Measurements from ENCODE around the gene ZNF319. TPM values are rescaled to one million over a fixed set of nuclear protein-coding genes. Genes with fewer than 3 reads are reported as not detected.

Gene ZNF319
- total and polyA plus RNA-seq, 8 donors: 3.5 to 7.0 (median 4.6) TPM

DNA sequence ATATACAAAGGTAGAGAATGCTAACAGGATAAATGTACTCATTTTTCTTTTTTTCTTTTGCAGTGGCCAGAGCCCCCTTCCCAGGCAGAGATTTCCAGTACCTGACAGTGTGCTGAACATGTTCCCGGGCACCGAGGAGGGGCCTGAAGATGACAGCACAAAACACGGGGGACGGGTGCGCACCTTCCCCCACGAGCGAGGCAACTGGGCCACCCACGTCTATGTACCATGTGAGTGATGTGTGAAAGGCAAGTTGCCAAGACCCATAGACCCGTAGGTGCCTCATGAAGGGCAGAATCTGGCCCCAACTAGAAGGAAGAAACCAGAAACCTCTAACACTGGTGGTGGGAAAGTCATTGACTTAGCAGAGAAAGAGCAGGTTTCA lies 1.9 kb upstream of the ZNF319 start:
- intact Hi-C loops (cut with DNase I): loop anchor here in 1 of 3 donors (5.0 kb wide), 1 partner anchor 100 kb away; no protein-coding TSS in a partner anchor
- H3K36me3 ChIP-seq: peaks cover 0 to 8% (median 2%) of the 10 kb centered on the region in 3 donors
- H3K27ac ChIP-seq: no peak overlapping the region
- 77 to 82% methylated on average over 9 of the region's 9 CpGs for WGBS, 2 donors
- H3K27me3 ChIP-seq: no peaks in the 10 kb centered on the region
- no peak for FAIRE-seq
- no peak overlapping the region for H3K4me3 ChIP-seq
- no peaks in the 10 kb centered on the region for H3K9me3 ChIP-seq
- H3K4me1 ChIP-seq: peaks cover 4 to 15% (median 5%) of the 10 kb centered on the region in 3 donors
- no peak for ATAC-seq
- DNase-seq: peak in 1 of 6 donors; percentile 42
- TF ChIP-seq, protein P1, sequence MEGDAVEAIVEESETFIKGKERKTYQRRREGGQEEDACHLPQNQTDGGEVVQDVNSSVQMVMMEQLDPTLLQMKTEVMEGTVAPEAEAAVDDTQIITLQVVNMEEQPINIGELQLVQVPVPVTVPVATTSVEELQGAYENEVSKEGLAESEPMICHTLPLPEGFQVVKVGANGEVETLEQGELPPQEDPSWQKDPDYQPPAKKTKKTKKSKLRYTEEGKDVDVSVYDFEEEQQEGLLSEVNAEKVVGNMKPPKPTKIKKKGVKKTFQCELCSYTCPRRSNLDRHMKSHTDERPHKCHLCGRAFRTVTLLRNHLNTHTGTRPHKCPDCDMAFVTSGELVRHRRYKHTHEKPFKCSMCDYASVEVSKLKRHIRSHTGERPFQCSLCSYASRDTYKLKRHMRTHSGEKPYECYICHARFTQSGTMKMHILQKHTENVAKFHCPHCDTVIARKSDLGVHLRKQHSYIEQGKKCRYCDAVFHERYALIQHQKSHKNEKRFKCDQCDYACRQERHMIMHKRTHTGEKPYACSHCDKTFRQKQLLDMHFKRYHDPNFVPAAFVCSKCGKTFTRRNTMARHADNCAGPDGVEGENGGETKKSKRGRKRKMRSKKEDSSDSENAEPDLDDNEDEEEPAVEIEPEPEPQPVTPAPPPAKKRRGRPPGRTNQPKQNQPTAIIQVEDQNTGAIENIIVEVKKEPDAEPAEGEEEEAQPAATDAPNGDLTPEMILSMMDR (IDR thresholded peaks at IDR 0.05): no peak

DNA sequence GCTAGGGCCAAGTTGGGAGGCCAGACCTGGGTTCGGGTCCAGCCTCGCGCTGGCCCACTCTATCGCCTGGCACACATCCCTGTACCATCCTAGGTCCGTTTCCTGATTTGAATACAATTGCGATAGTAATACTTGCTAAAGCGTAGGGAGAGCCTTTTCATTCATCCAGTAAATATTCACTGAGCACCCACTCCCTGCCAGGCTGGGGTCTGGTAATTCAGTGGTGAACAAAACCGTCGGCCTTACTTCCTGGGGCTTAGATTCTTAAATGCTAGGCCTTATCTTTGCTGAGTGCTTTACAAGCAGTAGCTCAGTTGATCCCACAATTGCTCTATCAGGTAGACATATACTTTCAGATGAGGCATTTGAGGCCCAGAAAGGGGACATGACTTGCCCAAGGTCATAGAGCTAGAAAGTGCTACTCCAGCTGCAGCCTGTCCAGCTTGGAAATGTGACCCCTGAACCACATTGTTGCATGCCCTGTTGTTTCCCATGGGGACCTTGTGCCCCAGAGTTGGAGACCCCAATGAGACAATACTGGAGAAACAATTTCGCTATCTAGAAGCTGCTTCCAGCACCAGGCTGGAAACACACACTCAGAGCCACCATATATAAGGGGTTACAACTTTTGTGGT lies 1.4 kb upstream of the ZNF319 start:
- TF ChIP-seq, protein P1 (IDR thresholded peaks at IDR 0.05): no peak
- ATAC-seq (no peak), DNase-seq (peak in 1 of 6 donors; percentile 5), FAIRE-seq (no peak)
- 31 to 34% methylated on average over 9 to 10 of the region's 10 CpGs for WGBS, 2 donors
- Histone ChIP-seq H3K4me1 (peaks cover 4 to 15% (median 5%) of the 10 kb centered on the region in 3 donors), H3K36me3 (peaks cover 3 to 14% (median 7%) of the 10 kb centered on the region in 3 donors), H3K4me3 (peak overlapping the region; percentile 66 to 83 (median 73)), H3K27me3 (no peaks in the 10 kb centered on the region), H3K27ac (no peak overlapping the region), H3K9me3 (no peaks in the 10 kb centered on the region)
- intact Hi-C loops (cut with DNase I): loop anchor here in 1 of 3 donors (5.0 kb wide), 1 partner anchor 100 kb away; no protein-coding TSS in a partner anchor

DNA sequence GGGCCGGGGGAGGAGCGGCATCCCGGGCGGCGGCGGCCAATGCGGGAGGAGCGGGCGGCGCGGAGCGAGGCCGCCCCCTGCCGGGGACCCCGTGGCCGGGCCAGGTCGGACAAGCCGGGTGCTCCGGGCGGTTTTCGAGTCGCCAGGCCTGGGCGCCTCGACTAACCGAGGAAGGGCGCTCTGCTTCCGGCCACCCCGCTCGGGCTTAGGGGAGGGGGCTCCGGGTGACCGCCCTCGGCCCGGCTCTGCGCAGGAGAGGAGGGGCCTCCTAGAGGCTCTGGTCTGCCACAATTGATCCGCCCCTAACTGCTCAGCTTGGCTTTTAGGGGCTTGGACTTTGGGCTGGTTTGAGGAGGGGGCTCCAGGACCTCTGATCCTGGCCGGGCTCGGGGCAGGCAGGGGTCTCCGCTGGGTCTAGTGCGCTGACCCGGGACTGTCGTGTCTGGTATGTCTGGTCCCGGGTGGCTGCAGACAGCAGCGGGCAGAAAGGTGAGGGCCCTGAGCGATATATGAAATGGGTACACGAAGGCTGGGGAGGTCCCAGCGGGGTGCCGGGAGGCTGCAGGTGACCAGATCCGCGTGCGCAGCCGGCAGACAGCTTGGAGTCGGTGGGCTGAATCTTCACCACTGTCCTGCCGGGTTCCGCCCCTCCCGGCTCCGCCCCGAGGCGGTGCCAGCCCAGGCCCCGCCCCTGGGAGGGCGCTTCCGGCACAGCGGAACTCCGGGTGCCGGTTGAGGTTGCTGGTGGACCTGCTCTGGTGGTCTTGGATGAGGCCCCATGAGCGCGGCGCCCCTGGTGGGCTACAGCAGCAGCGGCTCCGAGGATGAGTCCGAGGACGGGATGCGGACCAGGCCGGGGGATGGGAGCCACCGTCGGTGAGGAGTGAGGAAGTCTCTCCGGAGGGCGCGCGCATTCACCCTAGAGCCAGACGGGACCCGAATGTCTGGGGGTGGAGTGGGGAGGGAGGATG lies 519 bp upstream of the ZNF319 start, which contains the start of gene USB1:
USB1 (plus strand) TSS at position 702 of the 971 bp plus-strand sequence; CDS start at position 779, 77 bp downstream.
- Histone ChIP-seq H3K4me3 (peak within 1 kb of the TSS; percentile 66 to 83 (median 73)), H3K4me1 (peaks cover 4 to 15% (median 5%) of the 10 kb centered on the region in 3 donors), H3K9me3 (no peaks in the 10 kb centered on the region), H3K27ac (peak within 1 kb of the TSS; percentile 78 to 83 (median 81)), H3K36me3 (peaks cover 8 to 22% (median 13%) of the 10 kb centered on the region in 3 donors), H3K27me3 (no peaks in the 10 kb centered on the region)
- intact Hi-C loops (cut with DNase I): loop anchor here in 1 of 3 donors (5.0 kb wide), 1 partner anchor 99 kb away; no protein-coding TSS in a partner anchor
- DNase-seq: peak; percentile 85 to 97 (median 89)
- ATAC-seq: peak; percentile 91 to 95 (median 93)
- TF ChIP-seq, protein P1 (IDR thresholded peaks at IDR 0.05): peak; percentile 36 to 62 (median 46)
- WGBS, 2 donors: 0% methylated on average over 70 to 81 of the region's 81 CpGs
- no peak for FAIRE-seq

DNA sequence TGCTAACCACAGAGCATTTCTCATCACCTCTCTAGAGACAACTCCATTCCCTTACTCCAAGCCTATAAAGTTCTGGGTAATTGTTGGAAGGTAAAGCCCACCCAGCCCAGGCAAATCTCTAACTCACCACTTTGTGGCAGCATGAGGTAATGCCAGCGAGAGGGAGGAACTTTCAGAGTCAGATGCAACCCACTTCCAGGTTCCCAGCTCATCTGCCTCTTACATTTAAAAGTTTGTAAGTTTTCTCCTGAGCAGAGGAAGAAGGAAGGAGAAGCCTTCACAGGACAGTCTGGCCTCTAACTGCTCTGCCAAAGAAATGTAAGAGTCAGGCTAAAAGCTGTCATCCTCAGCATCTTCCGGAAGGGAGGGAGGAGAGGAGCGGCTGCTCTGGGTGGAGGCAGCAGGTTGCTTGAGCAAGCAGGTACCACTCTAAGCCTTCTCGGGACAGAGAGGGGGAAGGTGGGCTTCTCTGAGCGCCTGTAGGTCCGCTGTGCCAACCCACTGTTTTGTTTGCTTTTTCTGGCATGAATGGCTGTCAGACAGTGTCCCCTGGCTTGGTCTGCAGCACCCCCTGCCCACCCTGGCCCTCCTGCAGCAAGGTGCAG lies 1.0 kb downstream of the ZNF319 start:
- FAIRE-seq (no peak), DNase-seq (no peak), ATAC-seq (no peak)
- Histone ChIP-seq H3K4me3 (peak overlapping the region; percentile 40 to 83 (median 68)), H3K27ac (peak overlapping the region in 3 of 4 donors; percentile 67 to 83 (median 78)), H3K4me1 (peaks cover 0 to 11% (median under 1%) of the 10 kb centered on the region in 3 donors), H3K9me3 (no peaks in the 10 kb centered on the region), H3K36me3 (peaks cover 8 to 22% (median 13%) of the 10 kb centered on the region in 3 donors), H3K27me3 (no peaks in the 10 kb centered on the region)
- 8 to 16% methylated on average over 6 of the region's 6 CpGs for WGBS, 2 donors
- intact Hi-C loops (cut with DNase I): loop anchor here in 1 of 3 donors (2.0 to 10.0 kb wide), 3 partner anchors 99 to 415 kb away; no protein-coding TSS in a partner anchor
- TF ChIP-seq, protein P1 (IDR thresholded peaks at IDR 0.05): no peak
